Measurements from ENCODE around the gene CCNK.
A peak's percentile ranks its signal among the peaks of the same experiment; 100 is the strongest.

Gene CCNK

GRCh38 chr14:99519931-99520421, 38.8 kb downstream of the CCNK start:
- no peak for DNase-seq (ENCODE audit: low spot score)

DNA sequence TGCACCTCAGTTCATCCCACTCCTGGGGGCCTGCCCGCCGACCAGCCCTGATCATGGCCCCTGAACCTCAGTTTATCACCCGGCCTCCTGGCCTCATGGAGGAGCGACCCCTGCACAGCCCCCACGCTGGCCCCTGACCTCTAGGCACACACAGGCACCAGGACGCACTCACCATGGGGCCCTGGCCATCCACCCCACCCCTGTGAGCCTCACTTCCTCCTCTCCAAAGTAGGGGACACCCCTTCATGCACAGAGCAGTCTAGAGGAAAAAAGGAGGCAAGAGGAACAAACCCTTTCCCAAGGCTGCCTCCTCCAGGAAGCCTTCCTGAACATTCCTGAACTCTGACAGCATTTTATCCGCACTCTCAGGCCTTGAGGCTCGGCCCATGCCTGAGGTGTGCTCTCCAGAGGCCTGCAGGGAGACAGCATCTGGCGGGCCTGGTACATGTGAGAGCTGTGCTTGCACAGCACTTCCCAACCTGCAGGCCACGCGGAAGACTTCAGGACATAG, 39.4 kb downstream of the CCNK start:
- DNase-seq (ENCODE audit: low spot score): no peak

DNA sequence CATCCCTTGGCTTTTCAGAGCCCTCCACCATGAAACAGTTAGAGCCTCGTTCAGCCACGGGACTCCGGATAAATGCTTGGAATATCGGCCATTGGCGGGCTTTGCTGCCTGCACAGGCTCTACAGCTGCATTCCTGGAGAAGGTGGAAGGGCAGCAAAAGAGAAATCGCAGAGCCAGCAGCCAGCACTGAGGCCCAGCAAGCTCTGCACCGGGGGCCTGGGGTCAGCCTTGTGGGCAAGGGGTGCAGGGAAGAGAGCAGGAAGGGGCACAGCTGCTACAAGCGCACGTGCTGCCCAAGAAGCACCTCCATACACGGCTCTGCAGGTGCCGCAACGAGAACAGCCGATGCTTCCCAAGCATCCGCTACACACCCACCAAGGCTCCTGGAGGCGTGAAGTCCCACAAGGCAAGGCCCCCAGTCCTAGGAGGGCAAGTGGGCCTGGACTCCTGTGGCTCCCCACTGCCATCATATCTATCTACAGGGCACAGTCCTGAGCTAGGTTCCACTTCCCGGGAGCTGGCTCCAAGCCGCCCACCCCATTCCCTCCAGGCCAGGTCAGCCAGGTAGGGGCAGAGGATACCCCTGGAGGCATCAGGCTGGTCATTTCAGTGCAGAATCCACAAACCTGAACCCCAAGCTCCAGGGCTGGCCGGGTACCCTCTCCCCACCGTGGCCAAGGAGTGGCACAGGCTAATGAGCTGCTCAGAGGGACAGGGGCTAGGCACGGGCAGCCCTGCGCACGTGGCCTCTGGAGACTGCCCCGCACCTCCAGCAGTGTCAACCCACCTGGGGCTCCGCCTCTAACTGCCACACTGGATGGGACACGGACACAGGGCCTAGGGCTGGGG, 40.2 kb downstream of the CCNK start:
- no peak for DNase-seq (ENCODE audit: low spot score)

GRCh38 chr14:99522025-99522401, 40.8 kb downstream of the CCNK start:
- no peak for DNase-seq (ENCODE audit: low spot score)

GRCh38 chr14:99522457-99522891, 41.3 kb downstream of the CCNK start:
- DNase-seq (ENCODE audit: low spot score): peak; percentile 83

DNA sequence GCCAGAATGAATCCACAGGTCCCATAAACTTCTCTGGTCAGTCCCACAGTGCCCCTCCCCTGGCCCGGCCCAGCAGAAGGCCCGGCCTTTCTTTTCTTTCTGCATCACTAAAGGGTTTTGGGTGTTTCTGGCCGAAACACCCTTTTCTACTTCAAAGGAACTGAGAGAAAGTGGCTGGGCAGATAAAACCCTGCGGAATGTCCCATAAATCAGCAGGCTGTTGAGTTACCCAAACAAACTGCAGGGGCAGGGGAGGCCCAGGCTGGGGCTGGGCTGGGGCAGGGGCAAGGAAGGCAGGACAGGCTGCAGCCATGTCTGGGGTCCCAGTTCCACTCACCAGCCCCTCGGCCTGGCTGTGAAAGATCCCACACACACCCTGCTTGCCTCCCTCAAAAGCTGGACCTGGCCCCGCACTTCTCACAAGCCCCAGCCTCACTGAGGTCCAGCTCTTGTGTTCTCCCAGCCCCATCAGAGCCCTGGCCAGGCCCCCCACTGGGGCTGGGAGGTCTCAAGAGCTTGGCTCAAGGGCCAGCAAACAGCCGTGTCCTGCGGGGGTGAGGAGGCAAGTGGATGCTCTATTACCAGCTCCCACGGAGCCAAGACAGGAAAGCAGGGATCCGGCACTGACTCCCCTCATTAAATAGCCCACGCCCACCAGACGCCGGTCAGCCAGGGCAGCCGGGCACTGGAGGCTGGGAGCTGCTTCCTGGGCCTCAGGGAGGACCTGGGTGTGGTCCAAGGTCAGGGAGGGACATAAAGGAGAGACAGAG, 41.9 kb downstream of the CCNK start:
- DNase-seq (ENCODE audit: low spot score): no peak

DNA sequence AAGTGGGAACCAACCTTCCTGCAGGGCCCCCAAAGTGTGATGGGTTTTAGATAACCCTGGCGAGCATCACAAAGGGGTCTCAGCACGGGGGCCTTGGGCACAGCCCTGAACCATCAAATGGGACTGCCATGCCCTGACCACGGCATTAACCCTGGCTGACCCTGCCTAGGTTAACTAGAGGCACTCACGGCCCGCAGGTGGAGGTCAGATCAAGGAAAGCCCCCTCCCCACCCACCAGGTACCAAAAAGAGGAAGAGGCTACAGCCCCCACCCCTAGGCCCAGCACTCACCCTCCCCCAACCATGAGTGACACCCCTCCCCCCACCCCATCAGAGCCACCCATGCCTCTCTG, 42.5 kb downstream of the CCNK start:
- DNase-seq (ENCODE audit: low spot score): no peak

DNA sequence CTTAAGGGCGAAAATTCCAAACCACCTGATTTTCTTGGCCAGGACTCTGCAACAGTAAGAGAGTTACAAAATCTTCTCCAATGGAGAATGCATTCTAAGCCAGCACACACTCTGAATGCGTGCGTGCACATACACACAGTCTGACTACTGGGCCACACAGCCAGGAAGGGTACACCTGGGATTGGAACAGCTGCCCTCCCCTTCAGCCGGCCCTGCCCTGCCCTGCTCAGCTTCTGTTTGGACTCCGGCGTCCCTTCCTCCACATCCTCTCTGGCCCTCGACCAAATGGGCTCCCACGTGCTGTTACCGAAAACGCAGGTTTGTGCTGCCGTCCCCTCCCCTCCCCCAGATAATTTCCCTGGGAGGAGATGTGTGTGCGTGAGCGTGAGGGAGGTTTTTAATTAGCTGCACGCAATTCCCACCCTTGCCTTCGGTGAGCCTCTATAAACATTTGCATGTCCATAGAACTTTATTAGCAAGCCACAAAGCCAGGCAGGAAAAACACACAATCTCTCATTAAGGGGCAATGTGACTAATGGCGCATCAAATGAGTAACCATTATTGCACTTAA, 43.0 kb downstream of the CCNK start:
- DNase-seq (ENCODE audit: low spot score): no peak

DNA sequence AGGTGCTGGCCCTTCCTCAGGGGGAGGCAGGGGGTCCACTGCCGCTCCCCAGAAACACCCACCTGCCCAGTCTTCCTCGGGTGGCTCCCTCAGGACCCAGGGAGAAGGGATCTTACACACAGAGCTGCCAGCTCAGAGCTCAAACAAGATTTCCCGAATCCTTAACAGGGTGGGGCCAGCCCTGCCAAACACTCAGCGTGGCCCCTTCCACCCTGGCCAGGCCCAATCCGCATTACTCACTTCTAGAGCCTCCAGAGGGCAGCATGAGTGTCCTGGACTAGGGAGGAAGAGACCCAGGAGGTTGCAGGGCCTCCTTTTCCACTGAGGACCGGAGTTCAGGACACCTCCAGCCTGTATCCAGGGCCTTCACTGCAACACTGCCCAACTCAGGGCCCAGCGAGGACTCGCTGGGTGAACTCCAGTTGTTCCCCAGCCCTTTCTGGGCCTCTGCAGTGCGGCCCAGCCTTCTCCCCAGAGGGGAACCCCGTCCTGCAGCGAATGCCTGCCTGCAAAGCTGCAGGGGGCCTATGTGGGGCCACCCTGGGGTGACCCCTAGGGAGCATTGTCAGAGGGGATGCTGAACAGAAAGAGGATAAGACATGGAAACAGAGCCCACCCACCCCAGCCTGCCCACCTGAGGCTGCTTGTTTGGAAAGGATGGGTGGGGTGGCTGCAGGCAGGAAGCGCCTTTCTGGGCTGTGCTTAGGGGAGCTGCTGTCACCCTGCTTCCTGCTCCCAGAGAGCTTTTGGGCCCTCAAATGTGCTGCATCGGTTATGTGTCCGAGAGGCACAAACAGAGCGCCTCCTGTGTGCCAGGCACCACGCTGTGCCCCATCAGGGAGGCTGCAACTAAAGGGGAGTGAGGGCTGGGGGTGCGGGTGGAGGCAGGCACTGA, 43.8 kb downstream of the CCNK start:
- DNase-seq (ENCODE audit: low spot score): peak; percentile 80

DNA sequence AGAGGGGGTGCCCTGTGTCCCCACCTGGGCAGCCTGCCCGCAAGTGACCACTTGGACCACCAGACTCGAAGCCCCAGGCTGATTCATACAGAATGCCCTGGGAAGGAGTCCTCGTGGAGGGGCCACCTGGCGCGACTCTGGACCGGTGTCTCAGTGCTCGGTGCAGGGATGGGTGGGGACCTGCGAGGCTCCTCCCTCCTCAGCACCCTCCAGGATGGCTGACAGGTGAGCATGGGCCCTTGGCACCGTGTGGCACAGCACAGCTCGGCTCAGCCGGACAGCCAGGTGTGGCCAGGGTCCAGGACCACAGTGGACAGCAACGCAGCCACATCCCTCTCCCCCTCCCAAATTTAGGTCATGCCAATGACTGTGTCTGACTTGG, 44.5 kb downstream of the CCNK start:
- no peak for DNase-seq (ENCODE audit: low spot score)

- no peak for DNase-seq (ENCODE audit: low spot score)
These were observed 45.8 kb downstream of the CCNK start for GRCh38 chr14:99527026-99527425.

GRCh38 chr14:99527427-99528076, 46.3 kb downstream of the CCNK start:
- DNase-seq (ENCODE audit: low spot score): no peak

DNA sequence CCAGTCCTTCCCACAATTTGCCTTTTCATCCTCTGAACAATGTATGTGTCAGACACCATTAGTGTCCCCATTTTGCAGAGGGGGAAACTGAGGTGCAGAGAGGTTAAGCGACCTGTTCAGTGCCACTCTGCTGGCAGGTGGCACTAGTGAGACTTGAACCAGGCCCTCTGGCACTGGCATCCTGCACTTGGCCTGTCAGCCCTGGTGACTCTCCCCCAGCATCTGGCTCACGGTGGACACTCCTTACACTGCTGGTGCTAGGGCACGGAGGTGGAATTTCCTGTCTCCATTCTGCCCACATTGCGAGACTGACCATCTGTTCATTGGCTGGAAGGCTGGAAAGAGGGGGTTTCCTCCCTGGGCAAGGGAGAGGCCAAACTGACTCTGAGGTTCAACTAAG, 48.7 kb downstream of the CCNK start:
- peak; percentile 29 for DNase-seq (ENCODE audit: low spot score)

- DNase-seq (ENCODE audit: low spot score): no peak
These were observed 49.4 kb downstream of the CCNK start for GRCh38 chr14:99530407-99531155.

DNA sequence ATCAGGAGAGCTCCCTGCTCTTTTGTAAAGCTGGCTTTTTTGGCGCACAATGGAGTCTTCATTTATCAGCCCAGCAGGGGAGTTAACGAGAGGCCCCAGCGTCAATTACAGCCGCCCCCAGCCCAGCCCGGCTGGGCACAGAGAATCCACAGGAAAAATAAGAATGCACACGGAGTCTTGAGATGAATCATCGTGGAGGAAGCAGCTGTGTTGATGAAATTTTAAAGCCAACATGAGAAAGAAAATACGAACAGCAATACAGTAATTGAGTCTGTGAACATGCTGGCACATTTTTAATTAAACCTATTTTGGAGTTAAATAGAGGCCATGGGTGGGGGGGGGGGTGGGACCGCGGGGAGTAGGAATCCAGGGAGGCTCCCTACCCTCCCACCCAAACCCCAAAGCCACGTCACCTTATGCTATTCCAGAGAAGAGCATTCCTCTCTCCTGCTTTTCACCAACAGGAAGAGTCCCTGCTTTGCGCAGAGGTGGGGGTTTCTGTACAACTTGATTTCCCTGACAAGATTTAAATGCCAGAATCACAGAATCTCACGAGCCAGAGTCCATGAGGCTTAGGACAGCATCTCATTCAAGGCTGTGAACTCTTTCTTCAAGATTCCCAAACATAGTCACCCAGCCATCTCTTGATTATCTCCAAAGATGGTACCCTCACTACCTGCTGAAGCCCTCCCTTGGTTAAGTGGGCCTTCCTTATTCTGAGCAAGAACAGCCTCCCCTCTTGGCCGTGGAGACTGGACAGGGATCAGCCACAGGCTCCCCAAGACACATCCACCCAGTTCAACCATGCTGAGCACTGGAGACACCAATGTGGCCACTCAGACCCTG, 50.3 kb downstream of the CCNK start:
- peak; percentile 74 for DNase-seq (ENCODE audit: low spot score)

DNA sequence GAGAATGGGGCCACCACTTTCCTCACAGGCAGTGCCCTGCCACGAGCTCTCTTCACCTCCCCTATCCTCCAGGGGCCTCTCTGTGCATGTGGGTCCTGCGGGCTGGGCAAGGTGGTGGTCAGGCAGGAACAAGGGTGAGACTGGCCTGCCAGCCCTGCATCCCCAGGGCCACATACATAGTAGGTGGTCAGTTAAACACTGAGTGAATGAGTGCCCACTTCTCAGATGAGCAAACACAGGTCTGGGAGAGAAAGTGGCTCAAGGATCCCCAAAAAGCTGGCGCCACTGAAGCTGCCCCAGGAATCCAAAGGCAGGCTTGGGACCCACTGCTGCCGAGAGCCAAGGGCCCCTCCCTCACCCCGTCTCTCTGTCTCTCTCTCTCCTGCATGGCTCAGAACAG, 51.1 kb downstream of the CCNK start:
- DNase-seq (ENCODE audit: low spot score): no peak

DNA sequence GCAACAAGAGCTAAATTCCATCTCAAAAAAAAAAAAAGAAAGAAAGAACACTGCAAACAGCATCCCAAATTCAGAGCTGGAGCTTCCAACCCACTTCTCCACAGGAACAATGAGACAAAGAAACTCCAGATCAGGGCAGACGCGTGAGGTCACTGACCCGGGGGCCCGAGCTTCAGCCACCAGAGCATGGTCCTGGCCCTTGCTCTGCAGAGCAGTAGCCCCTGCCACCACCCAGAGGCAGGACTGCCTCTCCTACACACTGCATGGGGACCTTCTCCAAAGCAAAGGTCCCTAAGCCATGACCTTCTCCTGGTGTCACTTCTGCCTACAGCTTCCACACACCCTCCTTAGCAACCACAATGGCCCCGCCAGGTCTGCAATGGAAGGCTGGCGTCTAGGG, 53.1 kb downstream of the CCNK start:
- no peak for DNase-seq (ENCODE audit: low spot score)

DNA sequence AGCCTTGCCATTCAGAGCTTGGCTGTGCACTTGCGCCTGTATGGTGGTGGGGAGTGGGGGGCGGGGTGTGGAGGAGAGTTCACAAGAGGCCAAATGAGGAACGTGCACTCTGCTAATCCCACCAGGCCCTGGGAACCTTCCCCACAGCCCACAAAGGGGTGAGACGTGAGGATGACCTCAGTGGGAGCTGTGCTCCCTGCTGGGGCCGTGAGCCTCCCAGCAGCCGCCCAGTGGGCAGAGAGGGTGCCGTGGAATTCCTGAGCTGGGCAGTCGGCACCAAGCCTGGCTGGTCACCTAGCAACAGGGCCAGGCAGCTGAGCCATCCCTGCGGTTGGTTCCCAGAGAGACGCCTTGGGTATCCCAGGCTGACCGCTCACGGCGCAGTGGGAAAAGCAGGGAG, 53.7 kb downstream of the CCNK start:
- no peak for DNase-seq (ENCODE audit: low spot score)

DNA sequence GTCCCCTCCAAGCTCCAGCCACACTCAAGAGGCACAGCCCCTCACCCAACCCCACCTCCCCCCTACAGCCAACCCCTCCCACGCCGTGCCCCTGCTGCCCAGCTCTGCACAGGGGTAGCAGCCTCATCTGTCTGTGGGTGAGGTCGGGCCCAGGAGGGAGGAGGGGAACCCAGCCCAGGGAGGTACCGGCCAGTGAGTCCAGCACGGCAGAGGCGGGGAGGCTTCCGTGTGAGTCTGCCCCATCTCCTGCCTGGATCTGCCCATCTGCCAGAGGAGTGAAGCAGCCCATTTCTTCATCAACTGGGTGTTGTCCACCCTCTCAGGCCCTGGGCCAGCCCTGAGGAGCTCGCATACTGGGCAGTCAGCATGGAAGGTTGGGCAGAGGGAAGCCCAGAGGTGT, 54.2 kb downstream of the CCNK start:
- peak; percentile 52 for DNase-seq (ENCODE audit: low spot score)

Measured in AG20443 (cell line).